Glutamatergic neuron (in vitro differentiated cells): ENCODE measurements around the gene GPR132. TPM values are rescaled to one million over a fixed set of nuclear protein-coding genes. Genes with fewer than 3 reads are reported as not detected.
A peak's percentile ranks its signal among the peaks of the same experiment; 100 is the strongest.
"Not testable (repeated sequence)": the region's sequence is repeated elsewhere in the genome, so short reads cannot be mapped to it uniquely, and the experiment has no call there.

Source experiments
- DNase-seq: peaks from one replicate; pipeline ENCODE4 v3.0.0; 2022
- H3K27ac Mint-ChIP-seq: one replicate; pipeline ENCODE4 v1.8.0; 2020; ENCODE audit warnings: mild to moderate bottlenecking, mixed read lengths, inconsistent platforms; ENCODE audit not compliant: unreplicated experiment
- H3K27me3 Mint-ChIP-seq: one replicate; pipeline ENCODE4 v1.8.0; 2020; ENCODE audit warnings: mild to moderate bottlenecking, moderate library complexity, mixed read lengths, inconsistent platforms; ENCODE audit not compliant: unreplicated experiment
- H3K36me3 Mint-ChIP-seq: one replicate; pipeline ENCODE4 v1.8.0; 2020; ENCODE audit warnings: mild to moderate bottlenecking, mixed read lengths, inconsistent platforms; ENCODE audit not compliant: unreplicated experiment
- H3K4me1 Mint-ChIP-seq: one replicate; pipeline ENCODE4 v1.8.0; 2020; ENCODE audit warnings: mild to moderate bottlenecking, low read depth, mixed read lengths, inconsistent platforms; ENCODE audit not compliant: unreplicated experiment
- H3K4me3 Mint-ChIP-seq: one replicate; pipeline ENCODE4 v1.8.0; 2020; ENCODE audit warnings: mild to moderate bottlenecking, mixed read lengths, inconsistent platforms; ENCODE audit not compliant: unreplicated experiment
- H3K9me3 Mint-ChIP-seq: one replicate; pipeline ENCODE4 v1.8.0; 2020; ENCODE audit warnings: mild to moderate bottlenecking, moderate library complexity, mixed read lengths, inconsistent platforms; ENCODE audit not compliant: unreplicated experiment
- CTCF ChIP-seq: fragments of 200-600 bp; sonication (generic); IDR thresholded peaks from one replicate; pipeline ENCODE4 v1.5.0; 2021; ENCODE audit not compliant: partially characterized antibody, unreplicated experiment
- total RNA-seq: library from RNA; stranded (reverse); fragmentation: NEBNext Ultra II Directional; extraction: Animal tissue kit (Norgen Biotek cat#: 25700); gene quantifications from one replicate; pipeline ENCODE4 v1.2.1, GENCODE V29; 2021; ENCODE audit not compliant: unreplicated experiment

The GPR132 gene
- total RNA-seq, 1 donor from 2014 or later = not detected

- peaks cover 6% of the 10 kb centered on the region for H3K36me3 Mint-ChIP-seq
- TF ChIP-seq CTCF = no peak
- peaks cover 1% of the 10 kb centered on the region for H3K4me1 Mint-ChIP-seq
- H3K27ac Mint-ChIP-seq = no peak overlapping the region
- no peak for DNase-seq
- peaks cover 10% of the 10 kb centered on the region for H3K27me3 Mint-ChIP-seq
- no peak overlapping the region for H3K4me3 Mint-ChIP-seq
- H3K9me3 Mint-ChIP-seq = peaks cover 6% of the 10 kb centered on the region
Observed at GRCh38 chr14:105067140-105067968, 2.1 kb upstream of the GPR132 start.

DNA sequence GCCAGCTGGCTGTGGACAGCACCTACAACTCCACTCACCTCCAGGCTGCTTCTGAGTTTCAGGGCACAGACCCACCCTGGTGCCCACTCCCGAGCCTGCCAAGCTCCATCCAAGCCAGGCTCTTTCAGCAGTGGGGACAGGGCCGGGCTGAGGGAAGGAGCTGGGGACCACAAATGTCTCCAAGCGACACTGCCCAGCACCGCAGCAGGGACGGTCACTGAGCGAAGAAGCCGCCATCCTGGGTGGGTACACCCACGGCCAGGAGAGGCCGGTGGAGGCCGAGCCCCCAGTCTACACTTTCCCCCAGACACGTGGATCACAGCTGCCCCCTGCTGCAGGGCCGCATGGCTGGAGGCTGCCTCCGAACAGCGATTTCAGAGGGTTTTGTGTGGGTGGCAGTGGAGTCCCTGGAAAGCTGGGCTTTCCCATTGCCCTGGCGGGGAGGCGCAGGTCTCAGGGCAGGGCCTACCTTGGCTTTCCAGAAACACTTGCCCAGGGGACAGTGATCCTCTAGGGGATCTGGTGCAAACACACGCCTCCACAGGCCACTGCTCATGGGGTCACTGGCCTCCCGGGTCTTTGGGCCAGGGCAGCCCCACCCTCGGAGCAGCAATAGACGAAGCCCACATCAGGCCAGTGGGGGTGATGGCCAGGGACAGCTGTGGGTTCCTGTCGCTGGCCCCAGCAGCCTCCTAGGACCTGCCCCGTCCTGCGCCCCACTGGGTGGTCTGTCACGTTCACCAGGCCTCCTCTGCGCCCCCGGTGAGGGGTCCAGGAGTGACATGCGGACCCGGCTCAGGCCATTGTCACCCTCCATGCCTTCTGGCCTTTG, 1.2 kb upstream of the GPR132 start:
- Mint-ChIP-seq H3K27ac (no peak overlapping the region), H3K27me3 (peaks cover 5% of the 10 kb centered on the region), H3K36me3 (no peaks in the 10 kb centered on the region), H3K4me3 (no peak overlapping the region), H3K9me3 (peaks cover 9% of the 10 kb centered on the region), H3K4me1 (peaks cover 1% of the 10 kb centered on the region)
- DNase-seq = no peak
- TF ChIP-seq CTCF = no peak

DNA sequence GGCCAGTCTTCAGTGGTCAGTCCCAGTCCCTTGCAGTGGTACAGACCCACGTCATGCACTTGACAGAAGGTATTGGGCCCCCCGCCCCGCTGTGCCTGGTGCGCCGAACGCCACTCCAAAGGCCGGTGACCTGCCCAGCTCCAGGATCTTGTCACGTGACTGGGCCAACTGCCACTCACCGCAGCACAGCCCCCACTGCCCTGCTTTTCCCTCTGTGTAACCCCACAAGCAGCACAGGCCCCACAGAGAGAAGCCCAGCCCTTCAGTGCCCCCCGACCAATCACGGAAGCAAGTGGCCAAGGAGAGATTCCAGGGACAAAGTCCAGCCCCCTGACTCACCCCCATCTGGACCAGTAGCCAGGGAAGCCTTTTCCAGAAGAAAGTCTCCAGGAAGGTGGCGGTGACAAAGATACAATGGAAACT, 498 bp downstream of the GPR132 start:
- no peak overlapping the region for H3K4me3 Mint-ChIP-seq

GRCh38 chr14:105064001-105064400, 1.2 kb downstream of the GPR132 start:
- Mint-ChIP-seq H3K4me1 (peaks cover 7% of the 10 kb centered on the region), H3K4me3 (no peak overlapping the region), H3K9me3 (peaks cover 9% of the 10 kb centered on the region), H3K27ac (peak overlapping the region; percentile 43), H3K27me3 (peaks cover 5% of the 10 kb centered on the region), H3K36me3 (no peaks in the 10 kb centered on the region)
- DNase-seq = no peak
- TF ChIP-seq CTCF = no peak

More for the DNA sequence above, 498 bp downstream of the GPR132 start:
- TF ChIP-seq CTCF = no peak
- peaks cover 5% of the 10 kb centered on the region for H3K27me3 Mint-ChIP-seq
- peaks cover 9% of the 10 kb centered on the region for H3K9me3 Mint-ChIP-seq
- H3K27ac Mint-ChIP-seq = no peak overlapping the region
- H3K36me3 Mint-ChIP-seq = no peaks in the 10 kb centered on the region
- H3K4me1 Mint-ChIP-seq = peaks cover 3% of the 10 kb centered on the region
- DNase-seq = no peak

- not testable (repeated sequence) for H3K4me1 Mint-ChIP-seq, H3K4me3 Mint-ChIP-seq, H3K36me3 Mint-ChIP-seq, H3K27ac Mint-ChIP-seq, H3K9me3 Mint-ChIP-seq, H3K27me3 Mint-ChIP-seq, DNase-seq
Observed at GRCh38 chr14:105063506-105063905, 1.7 kb downstream of the GPR132 start.
